Measurements from ENCODE around the gene ZNF785.
"Not testable (repeated sequence)": the region's sequence is repeated elsewhere in the genome, so short reads cannot be mapped to it uniquely, and the experiment has no call there.

The ZNF785 gene

GRCh38 chr16:30600215-30600614, 14.7 kb upstream of the ZNF785 start:
- Histone ChIP-seq H3K79me2 (ENCODE audit: insufficient read depth, low read length) (peaks cover 4% of the 10 kb centered on the region; the same call in 1 of the 2 replicates), H3K9ac (ENCODE audit: low read depth, low read length) (no peak overlapping the region), H3K9me3 (ENCODE audit: insufficient read depth, low read length, severe bottlenecking) (no peaks in the 10 kb centered on the region), H3K4me3 (ENCODE audit: low read depth in 1 of 2, low read length in 2 of 2) (no peak overlapping the region), H4K20me1 (ENCODE audit: insufficient read depth, low read length) (peaks cover 7% of the 10 kb centered on the region; the same call in 1 of the 2 replicates), H3K36me3 (ENCODE audit: insufficient read depth, low read length) (peaks cover 31% of the 10 kb centered on the region), H3K27ac (ENCODE audit: low read length) (no peak overlapping the region), H3K4me1 (ENCODE audit: insufficient read depth, low read length) (peaks cover 6% of the 10 kb centered on the region), H2AFZ (ENCODE audit: low read depth, low read length) (no peak overlapping the region), H3K27me3 (ENCODE audit: insufficient read depth, low read length, poor library complexity) (no peaks in the 10 kb centered on the region), H3K4me2 (ENCODE audit: insufficient read depth, low read length) (no peak overlapping the region)
- ATAC-seq (ENCODE audit: insufficient read depth, low read depth): no peak
- DNase-seq: no peak
- TF ChIP-seq CTCF (IDR thresholded peaks at IDR 0.05; ENCODE audit: borderline replicate concordance, extremely low read depth, low read length, poor library complexity, severe bottlenecking) (no peak), EZH2 (IDR thresholded peaks at IDR 0.05; ENCODE audit: borderline replicate concordance, low read depth, low read length, severe bottlenecking) (no peak)

- DNase-seq (no peak), ATAC-seq (ENCODE audit: insufficient read depth, low read depth) (no peak)
- Histone ChIP-seq H3K36me3 (ENCODE audit: insufficient read depth, low read length) (peaks cover 8% of the 10 kb centered on the region), H3K4me1 (ENCODE audit: insufficient read depth, low read length) (peaks cover 2% of the 10 kb centered on the region), H3K27ac (ENCODE audit: low read length) (no peak overlapping the region), H3K27me3 (ENCODE audit: insufficient read depth, low read length, poor library complexity) (no peaks in the 10 kb centered on the region), H3K4me2 (ENCODE audit: insufficient read depth, low read length) (no peak overlapping the region), H3K79me2 (ENCODE audit: insufficient read depth, low read length) (peaks cover 4% of the 10 kb centered on the region), H3K4me3 (ENCODE audit: low read depth in 1 of 2, low read length in 2 of 2) (no peak overlapping the region), H3K9me3 (ENCODE audit: insufficient read depth, low read length, severe bottlenecking) (no peaks in the 10 kb centered on the region), H4K20me1 (ENCODE audit: insufficient read depth, low read length) (no peaks in the 10 kb centered on the region), H3K9ac (ENCODE audit: low read depth, low read length) (no peak overlapping the region), H2AFZ (ENCODE audit: low read depth, low read length) (no peak overlapping the region)
- TF ChIP-seq EZH2 (IDR thresholded peaks at IDR 0.05; ENCODE audit: borderline replicate concordance, low read depth, low read length, severe bottlenecking) (no peak), CTCF (IDR thresholded peaks at IDR 0.05; ENCODE audit: borderline replicate concordance, extremely low read depth, low read length, poor library complexity, severe bottlenecking) (no peak)
These were observed 7.4 kb upstream of the ZNF785 start for GRCh38 chr16:30592871-30593270.

GRCh38 chr16:30590869-30591268, 5.4 kb upstream of the ZNF785 start:
- H3K9me3 ChIP-seq (ENCODE audit: insufficient read depth, low read length, severe bottlenecking); H3K27me3 ChIP-seq (ENCODE audit: insufficient read depth, low read length, poor library complexity); H2AFZ ChIP-seq (ENCODE audit: low read depth, low read length); H3K9ac ChIP-seq (ENCODE audit: low read depth, low read length); ATAC-seq (ENCODE audit: insufficient read depth, low read depth); H3K27ac ChIP-seq (ENCODE audit: low read length); DNase-seq; H3K4me2 ChIP-seq (ENCODE audit: insufficient read depth, low read length); H4K20me1 ChIP-seq (ENCODE audit: insufficient read depth, low read length); H3K4me3 ChIP-seq (ENCODE audit: low read depth in 1 of 2, low read length in 2 of 2): not testable (repeated sequence)
- Histone ChIP-seq H3K4me1 (ENCODE audit: insufficient read depth, low read length) (peaks cover 18% of the 10 kb centered on the region), H3K79me2 (ENCODE audit: insufficient read depth, low read length) (peaks cover 23% of the 10 kb centered on the region), H3K36me3 (ENCODE audit: insufficient read depth, low read length) (peaks cover 20% of the 10 kb centered on the region)

- not testable (repeated sequence) for H2AFZ ChIP-seq (ENCODE audit: low read depth, low read length); H3K27me3 ChIP-seq (ENCODE audit: insufficient read depth, low read length, poor library complexity); H4K20me1 ChIP-seq (ENCODE audit: insufficient read depth, low read length); H3K4me3 ChIP-seq (ENCODE audit: low read depth in 1 of 2, low read length in 2 of 2); ATAC-seq (ENCODE audit: insufficient read depth, low read depth); H3K9me3 ChIP-seq (ENCODE audit: insufficient read depth, low read length, severe bottlenecking); DNase-seq; H3K4me2 ChIP-seq (ENCODE audit: insufficient read depth, low read length); H3K9ac ChIP-seq (ENCODE audit: low read depth, low read length); H3K27ac ChIP-seq (ENCODE audit: low read length)
- Histone ChIP-seq H3K4me1 (ENCODE audit: insufficient read depth, low read length) (peaks cover 27% of the 10 kb centered on the region), H3K79me2 (ENCODE audit: insufficient read depth, low read length) (peaks cover 35% of the 10 kb centered on the region), H3K36me3 (ENCODE audit: insufficient read depth, low read length) (peaks cover 17% of the 10 kb centered on the region)
These were observed 4.1 kb upstream of the ZNF785 start for GRCh38 chr16:30589582-30589981.
